ENCODE results near the gene GBP3. TPM values are rescaled to one million over a fixed set of nuclear protein-coding genes. Genes with fewer than 3 reads are reported as not detected.

Gene GBP3
- total and polyA plus RNA-seq, 2 experiments from 2014 or later = 0.13 TPM; not detected in 1

Small RNA genes within 50 kb of the gene (small RNA-seq; reads per million reads assigned to genes)
- not detected for gene RF00019 (ENCODE audit: low replicate concordance)

Other genes starting within 250 kb of the GBP3 start
- 19.9 and 22.7 TPM in 2 replicates for gene GTF2B, start 131.3 kb downstream of the GBP3 start, total RNA-seq (2014; rRNA removed; shearing (Covaris generic))
- 15.7 and 19.8 TPM in 2 replicates for gene GTF2B, start 131.3 kb downstream of the GBP3 start, polyA plus RNA-seq (2016; fragmentation: Nextera tagmentation; extraction: Ambion mirVana)
- 49.3 and 49.9 TPM in 2 replicates for gene KYAT3, start 30.2 kb downstream of the GBP3 start, total RNA-seq (2014; rRNA removed; shearing (Covaris generic))
- 30.2 and 38.0 TPM in 2 replicates for gene KYAT3, start 30.2 kb downstream of the GBP3 start, polyA plus RNA-seq (2016; fragmentation: Nextera tagmentation; extraction: Ambion mirVana)
- gene RBMXL1, start 30.2 kb downstream of the GBP3 start, total RNA-seq (2014; rRNA removed; shearing (Covaris generic)) = 27.0 and 32.7 TPM in 2 replicates
- 22.0 and 25.4 TPM in 2 replicates for gene RBMXL1, start 30.2 kb downstream of the GBP3 start, polyA plus RNA-seq (2016; fragmentation: Nextera tagmentation; extraction: Ambion mirVana)
- not detected in 2 replicates for gene GBP1, start 42.3 kb upstream of the GBP3 start, total RNA-seq (2014; rRNA removed; shearing (Covaris generic))
- 0.13 TPM in 1 of 2 replicates, not detected in the other for gene GBP1, start 42.3 kb upstream of the GBP3 start, polyA plus RNA-seq (2016; fragmentation: Nextera tagmentation; extraction: Ambion mirVana)
- not detected in 2 replicates for gene GBP2, start 103.2 kb upstream of the GBP3 start, total RNA-seq (2014; rRNA removed; shearing (Covaris generic))
- gene GBP2, start 103.2 kb upstream of the GBP3 start, polyA plus RNA-seq (2016; fragmentation: Nextera tagmentation; extraction: Ambion mirVana) = not detected in 2 replicates
- gene GBP7, start 153.1 kb upstream of the GBP3 start, total RNA-seq (2014; rRNA removed; shearing (Covaris generic)) = not detected in 2 replicates
- gene GBP7, start 153.1 kb upstream of the GBP3 start, polyA plus RNA-seq (2016; fragmentation: Nextera tagmentation; extraction: Ambion mirVana) = not detected in 2 replicates
- gene GBP4, start 176.1 kb upstream of the GBP3 start, total RNA-seq (2014; rRNA removed; shearing (Covaris generic)) = 0.03 TPM in 1 of 2 replicates, not detected in the other
- gene GBP4, start 176.1 kb upstream of the GBP3 start, polyA plus RNA-seq (2016; fragmentation: Nextera tagmentation; extraction: Ambion mirVana) = 0.05 TPM in 1 of 2 replicates, not detected in the other
- gene GBP5, start 250.0 kb upstream of the GBP3 start, total RNA-seq (2014; rRNA removed; shearing (Covaris generic)) = not detected in 2 replicates
- gene GBP5, start 250.0 kb upstream of the GBP3 start, polyA plus RNA-seq (2016; fragmentation: Nextera tagmentation; extraction: Ambion mirVana) = not detected in 2 replicates